IMR-90 (cell line): ENCODE results near the gene HNRNPAB. TPM values are rescaled to one million over a fixed set of nuclear protein-coding genes. Genes with fewer than 3 reads are reported as not detected.
A peak's percentile ranks its signal among the peaks of the same experiment; 100 is the strongest.

Source experiments
- ATAC-seq: fragments of 200-7000 bp; cut with Tn5 transposase; 2 replicates; pipeline ENCODE4 v1.9.1; 2020; ENCODE audit warnings: low read depth, mild to moderate bottlenecking, moderate library complexity
- BruUV-seq: library from RNA; stranded (reverse); fragments of 400-500 nt; replicated peaks from 2 replicates; lab custom pipeline; 2021; lab: Mats Ljungman, UMichigan
- CTCF ChIA-PET: fragments of 300-600 bp; formaldehyde crosslinking; extraction: SDS; loops from one replicate; lab custom pipeline; 2021; ENCODE audit warnings: antibody characterized with exemption; lab: Yijun Ruan, JAX
- POLR2A ChIA-PET: fragments of 300-600 bp; sonication (Branson Sonifier 250); formaldehyde crosslinking; loops from one replicate; lab custom pipeline; 2022; ENCODE audit warnings: antibody characterized with exemption; ENCODE audit not compliant: unreplicated experiment; lab: Charles Lee
- DNase-seq: peaks from one replicate; pipeline ENCODE4 v3.0.0; 2013
- H2AFZ ChIP-seq: replicated peaks from 2 replicates; pipeline ENCODE3; 2013; ENCODE audit warnings: low read length, mild to moderate bottlenecking; ENCODE audit not compliant: poor library complexity
- H2AK5ac ChIP-seq: 2 replicates; pipeline ENCODE4 v1.6.1; 2013; ENCODE audit warnings: low read depth, low read length, inconsistent platforms
- H2AK9ac ChIP-seq: replicated peaks from 2 replicates; pipeline ENCODE3; 2013; ENCODE audit warnings: mild to moderate bottlenecking, low read depth, low read length, moderate library complexity; ENCODE audit not compliant: poor library complexity
- H2BK120ac ChIP-seq: 2 replicates; pipeline ENCODE4 v1.6.1; 2013; ENCODE audit warnings: low read depth, low read length, inconsistent platforms
- H2BK15ac ChIP-seq: 3 replicates; pipeline ENCODE4 v1.6.1; 2013; ENCODE audit warnings: low read depth, low read length, inconsistent platforms
- H2BK20ac ChIP-seq: 2 replicates; pipeline ENCODE4 v1.6.1; 2013; ENCODE audit warnings: low read depth, mild to moderate bottlenecking, inconsistent platforms, low read length, moderate library complexity
- H2BK5ac ChIP-seq: 2 replicates; pipeline ENCODE4 v1.6.1; 2013; ENCODE audit warnings: mild to moderate bottlenecking, low read depth, low read length, inconsistent platforms; ENCODE audit not compliant: poor library complexity, severe bottlenecking
- H3K14ac ChIP-seq: replicated peaks from 2 replicates; pipeline ENCODE4 v1.6.1; 2013; ENCODE audit warnings: low read depth, low read length, inconsistent platforms
- H3K18ac ChIP-seq: 2 replicates; pipeline ENCODE4 v1.6.1; 2013; ENCODE audit warnings: low read depth, low read length, control low read depth
- H3K23ac ChIP-seq: 2 replicates; pipeline ENCODE4 v1.6.1; 2013; ENCODE audit warnings: low read depth, low read length, inconsistent platforms
- H3K27ac ChIP-seq: 2 replicates; pipeline ENCODE4 v1.5.1; 2013; ENCODE audit warnings: mild to moderate bottlenecking, control low read depth, low read length; ENCODE audit not compliant: insufficient read depth
- H3K27me3 ChIP-seq: 2 replicates; pipeline ENCODE4 v1.6.1; 2013; ENCODE audit warnings: low read length; ENCODE audit not compliant: control insufficient read depth, insufficient read depth
- H3K36me3 ChIP-seq: 2 replicates; pipeline ENCODE4 v1.6.1; 2013; ENCODE audit warnings: low read length, mixed read lengths; ENCODE audit not compliant: control insufficient read depth, insufficient read depth
- H3K4ac ChIP-seq: 2 replicates; pipeline ENCODE4 v1.6.1; 2013; ENCODE audit warnings: low read depth, low read length, inconsistent platforms
- H3K4me1 ChIP-seq: 2 replicates; pipeline ENCODE4 v1.6.1; 2013; ENCODE audit warnings: low read length, mixed read lengths; ENCODE audit not compliant: control insufficient read depth, insufficient read depth
- H3K4me2 ChIP-seq: 2 replicates; pipeline ENCODE4 v1.6.1; 2013; ENCODE audit warnings: low read depth, mild to moderate bottlenecking, control low read depth, low read length, moderate library complexity
- H3K4me3 ChIP-seq: 2 replicates; pipeline ENCODE4 v1.5.1; 2013; ENCODE audit warnings: low read depth, mild to moderate bottlenecking, control low read depth, low read length, moderate library complexity; ENCODE audit not compliant: insufficient read depth
- H3K56ac ChIP-seq: 2 replicates; pipeline ENCODE4 v1.6.1; 2013; ENCODE audit warnings: low read length, inconsistent platforms; ENCODE audit not compliant: insufficient read depth; ENCODE audit errors: extremely low read depth
- H3K79me1 ChIP-seq, 2 experiments: 2 replicates each; pipeline ENCODE4 v1.6.1; 2013; ENCODE audit warnings: low read length in 2 of 2, inconsistent platforms in 1 of 2, low read depth in 1 of 2
- H3K9ac ChIP-seq: 2 replicates; pipeline ENCODE4 v1.6.1; 2013; ENCODE audit warnings: low read depth, low read length, control low read depth
- H3K9me1 ChIP-seq: 2 replicates; pipeline ENCODE4 v1.6.1; 2013; ENCODE audit warnings: low read length, inconsistent platforms; ENCODE audit not compliant: insufficient read depth
- H3K9me3 ChIP-seq: 2 replicates; pipeline ENCODE4 v1.6.1; 2013; ENCODE audit warnings: low read length; ENCODE audit not compliant: control insufficient read depth, insufficient read depth
- H4K20me1 ChIP-seq: 2 replicates; pipeline ENCODE4 v1.6.1; 2013; ENCODE audit warnings: low read length, inconsistent platforms; ENCODE audit not compliant: insufficient read depth
- H4K5ac ChIP-seq: 2 replicates; pipeline ENCODE4 v1.6.1; 2013; ENCODE audit warnings: mild to moderate bottlenecking, low read depth, low read length, control low read depth
- H4K8ac ChIP-seq, 2 experiments: 2 replicates each; pipeline ENCODE4 v1.6.1; 2013; ENCODE audit warnings: low read depth in 2 of 2, low read length in 2 of 2, control low read depth in 1 of 2, inconsistent platforms in 1 of 2
- H4K91ac ChIP-seq: 2 replicates; pipeline ENCODE4 v1.6.1; 2013; ENCODE audit warnings: low read depth, low read length, inconsistent platforms; ENCODE audit not compliant: insufficient read depth
- BHLHE40 ChIP-seq: fragments of 150-350 bp; IDR thresholded peaks from 2 replicates; pipeline ENCODE4 v1.6.1; 2016; ENCODE audit warnings: mild to moderate bottlenecking, low read depth, low read length
- CEBPB ChIP-seq: IDR thresholded peaks from 2 replicates; pipeline ENCODE4 v1.6.1; 2012; ENCODE audit warnings: low read depth, low read length, improper control_type of control experiment
- FOS ChIP-seq: fragments of 150-350 bp; IDR thresholded peaks from 2 replicates; pipeline ENCODE4 v1.6.1; 2016; ENCODE audit warnings: low read depth, low read length
- RFX5 ChIP-seq: IDR thresholded peaks from 2 replicates; pipeline ENCODE4 v1.8.0; 2012; ENCODE audit warnings: low read depth, mild to moderate bottlenecking, low read length, moderate library complexity
- USF2 ChIP-seq: fragments of 150-350 bp; IDR thresholded peaks from 2 replicates; pipeline ENCODE4 v1.6.1; 2017; ENCODE audit warnings: mild to moderate bottlenecking, antibody characterized with exemption, low read length, low read depth
- WGBS, 2 experiments: methylation state at CpG; one replicate each; pipeline versions ENCODE4 v1.1.5 to v1.1.7; 2013; ENCODE audit warnings: missing lambda C conversion rate in 2 of 2; ENCODE audit not compliant: insufficient read length in 1 of 2; ENCODE audit errors: extremely low coverage in 2 of 2; 5-methylcytosine and 5-hydroxymethylcytosine counted together
- dilution Hi-C: fragments of 300-500 bp; cut with HindIII; formaldehyde crosslinking; loops from one replicate; pipeline ENCODE4 v1.14.3; 2018; ENCODE audit warnings: low sequenced_read_pairs; ENCODE audit not compliant: unreplicated experiment
- in situ Hi-C: fragments of 300-500 bp; cut with MboI; formaldehyde crosslinking; loops from 3 replicates; pipeline ENCODE4 v1.14.3; 2019; ENCODE audit warnings: low sequenced_read_pairs, inconsistent platforms, mixed read lengths
- intact Hi-C: fragments of 100-400 bp; cut with micrococcal nuclease; formaldehyde crosslinking; loops from 2 replicates; pipeline ENCODE4 v1.10.0; 2022
- polyA plus RNA-seq, 3 experiments: library from polyadenylated mRNA; depleted of rRNA; stranded (reverse); fragments of >200 nt; gene quantifications; 2 replicates each; pipeline ENCODE4 v1.2.3, GENCODE V29; 2012; ENCODE audit warnings: low replicate concordance in 1 of 3
- total RNA-seq: library from RNA; depleted of rRNA; stranded (reverse); fragments of >200 nt; gene quantifications from 2 replicates; pipeline ENCODE4 v1.2.3, GENCODE V29; 2012

Gene HNRNPAB
- total and polyA plus RNA-seq, 2 of the 4 experiments (the other 2 are of a cell fraction), result 32.1 to 128 TPM

GRCh38 chr5:178230879-178231538 lies 26.7 kb downstream of the HNRNPAB start:
- H3K27ac ChIP-seq, result no peak overlapping the region
- in situ Hi-C loops (no loop called here), intact Hi-C loops (loop anchor here (5.0 kb wide), 1 partner anchor 396 kb away; the partner anchor contains the start of gene CLK4), dilution Hi-C loops (no loop called here)
- H3K23ac ChIP-seq, result peak overlapping the region; percentile 72; the same call in 1 of the 2 replicates
- WGBS, 2 experiments, result 76% methylated on average over 8 of the region's 9 CpGs; no CpG with 5 or more reads in 1 of the 2 experiments
- peaks cover 9% of the 10 kb centered on the region for H3K4me1 ChIP-seq
- peaks cover 21 to 54% of the 10 kb centered on the region in 2 experiments for H3K79me1 ChIP-seq
- peak; percentile 63 for TF ChIP-seq CEBPB
- TF ChIP-seq FOS, result no peak
- TF ChIP-seq USF2, result no peak
- TF ChIP-seq RFX5, result no peak
- no peak for TF ChIP-seq BHLHE40
- H2AK5ac ChIP-seq, result peak overlapping the region; percentile 37
- H4K20me1 ChIP-seq, result peaks cover 6% of the 10 kb centered on the region; the same call in 1 of the 2 replicates
- H4K8ac ChIP-seq, result peak overlapping the region in 1 of 2 experiments; percentile 99; a peak in 3 of 4 replicates
- H3K14ac ChIP-seq, result 0 out of 2 replicates have a peak overlapping the region, but pooled peaks have one; percentile 95
- H3K9me3 ChIP-seq, result 0 out of 2 replicates have a peak, but pooled peaks cover 2% of the 10 kb centered on the region
- ChIA-PET CTCF (no interaction called here), POLR2A (no interaction called here)
- H3K9ac ChIP-seq, result peak overlapping the region; percentile 80; the same call in 1 of the 2 replicates
- H3K4me2 ChIP-seq, result peak overlapping the region; percentile 90; the same call in 1 of the 2 replicates
- H3K36me3 ChIP-seq, result peaks cover 31% of the 10 kb centered on the region
- DNase-seq (peak; percentile 51), ATAC-seq (no peak)
- H4K91ac ChIP-seq, result peak overlapping the region; percentile 16; the same call in 1 of the 2 replicates
- H2AK9ac ChIP-seq, result peak overlapping the region; percentile 98
- H3K56ac ChIP-seq, result no peak overlapping the region
- H3K27me3 ChIP-seq, result no peaks in the 10 kb centered on the region
- no peak overlapping the region for H2AFZ ChIP-seq
- peak overlapping the region; percentile 92; the same call in 1 of the 2 replicates for H3K4ac ChIP-seq
- no peak overlapping the region for H3K18ac ChIP-seq
- no peak overlapping the region for H2BK5ac ChIP-seq
- no peak overlapping the region for H2BK20ac ChIP-seq
- no peak overlapping the region for H2BK120ac ChIP-seq
- no peak overlapping the region for H3K4me3 ChIP-seq
- H4K5ac ChIP-seq, result no peak overlapping the region
- H3K9me1 ChIP-seq, result peaks cover 20% of the 10 kb centered on the region
- BruUV-seq, result no TSS peak
- H2BK15ac ChIP-seq, result no peak overlapping the region
